HEK293 (cell line): Measurements from ENCODE around the gene RANBP10.

Source experiments
- MEIS1 ChIP-seq: sonication (generic); formaldehyde crosslinking; IDR thresholded peaks from 2 replicates; pipeline ENCODE4 v1.8.1; 2022; ENCODE audit warnings: missing genetic modification reagents, mild to moderate bottlenecking, borderline replicate concordance
- ZNF776 ChIP-seq: fragments of 450-650 bp; formaldehyde crosslinking; IDR thresholded peaks from 2 replicates; pipeline ENCODE4 v1.5.0; 2017; ENCODE audit warnings: missing biosample characterization, missing genetic modification characterization, borderline replicate concordance

DNA sequence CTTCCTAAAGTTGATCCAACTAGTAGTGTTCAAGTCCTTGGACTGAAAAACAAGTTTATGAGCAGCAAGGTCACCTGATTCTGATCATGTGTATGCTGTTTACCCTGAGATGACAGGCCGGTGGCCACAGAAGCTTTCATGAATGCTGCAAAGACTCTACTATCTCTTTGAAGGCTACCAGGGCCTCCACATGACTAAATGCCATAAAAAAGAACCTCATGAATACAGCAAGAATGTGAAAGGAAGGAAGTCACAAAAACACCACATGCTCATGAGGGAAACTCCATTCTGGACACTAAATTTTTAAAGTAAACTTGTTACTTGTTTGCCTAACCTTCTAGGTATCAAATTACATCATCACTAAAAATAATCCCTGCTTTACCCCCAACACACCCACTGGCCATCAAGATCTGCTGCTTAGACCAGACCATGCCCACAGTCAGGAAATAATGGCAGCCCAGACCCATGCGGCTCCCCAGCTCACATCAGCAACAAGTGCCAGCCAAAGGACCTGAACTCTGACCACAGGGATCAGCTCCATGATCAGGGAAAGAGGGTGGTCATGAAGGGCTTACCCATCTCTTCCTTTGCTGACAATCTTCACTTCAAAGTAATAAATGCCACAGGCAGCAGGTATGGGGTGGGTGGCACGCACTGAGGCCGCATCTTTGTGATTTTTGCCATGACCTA lies 1.4 kb downstream of the RANBP10 start:
- TF ChIP-seq MEIS1 (CRISPR knock-in tag): no peak
- TF ChIP-seq ZNF776: no peak
